ENCODE data around the gene FOXC1.

DNA sequence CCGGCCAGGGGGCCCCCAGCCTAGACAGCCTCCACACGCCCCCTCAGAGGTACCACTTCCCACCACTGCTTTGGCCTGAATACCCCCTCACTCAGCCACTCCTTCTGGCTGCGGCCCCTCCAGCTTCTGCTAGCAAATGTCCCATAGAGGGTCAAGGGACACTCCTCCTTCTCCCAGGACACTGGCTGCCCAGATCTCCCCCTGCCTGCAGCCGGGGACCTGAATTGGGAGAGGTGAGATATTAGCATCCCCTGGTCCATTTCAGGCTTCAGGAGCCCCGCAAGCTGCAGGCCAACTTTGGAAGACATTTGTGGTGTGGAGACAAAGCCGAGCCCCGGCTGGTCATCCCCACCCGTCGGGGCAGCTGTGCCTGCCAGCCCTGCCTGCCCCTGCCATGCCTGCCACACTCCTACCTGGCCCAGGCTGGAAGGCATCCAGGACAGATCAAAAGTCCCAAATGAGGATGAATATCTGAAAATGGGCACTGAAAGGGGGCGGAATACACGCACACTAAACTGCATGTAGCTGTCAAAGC lies 32.5 kb upstream of the FOXC1 start:
- TF ChIP-seq ZUFSP (CRISPR knock-in tag; IDR thresholded peaks at IDR 0.05; ENCODE audit: borderline replicate concordance): no peak
- TF ChIP-seq ZNF747 (CRISPR knock-in tag; IDR thresholded peaks at IDR 0.05; ENCODE audit: borderline replicate concordance): no peak
- no peak for TF ChIP-seq EP300 (IDR thresholded peaks at IDR 0.05; ENCODE audit: low read depth in 2 of 2, low read length in 2 of 2)
- no peak for TF ChIP-seq EP300 (CRISPR knock-in tag; IDR thresholded peaks at IDR 0.05; ENCODE audit: borderline replicate concordance)
- TF ChIP-seq ZNF878 (CRISPR knock-in tag; IDR thresholded peaks at IDR 0.05): no peak
- TF ChIP-seq ETV6 (CRISPR knock-in tag; conservative IDR thresholded peaks at IDR 0.05): no peak
- TF ChIP-seq, protein P1, sequence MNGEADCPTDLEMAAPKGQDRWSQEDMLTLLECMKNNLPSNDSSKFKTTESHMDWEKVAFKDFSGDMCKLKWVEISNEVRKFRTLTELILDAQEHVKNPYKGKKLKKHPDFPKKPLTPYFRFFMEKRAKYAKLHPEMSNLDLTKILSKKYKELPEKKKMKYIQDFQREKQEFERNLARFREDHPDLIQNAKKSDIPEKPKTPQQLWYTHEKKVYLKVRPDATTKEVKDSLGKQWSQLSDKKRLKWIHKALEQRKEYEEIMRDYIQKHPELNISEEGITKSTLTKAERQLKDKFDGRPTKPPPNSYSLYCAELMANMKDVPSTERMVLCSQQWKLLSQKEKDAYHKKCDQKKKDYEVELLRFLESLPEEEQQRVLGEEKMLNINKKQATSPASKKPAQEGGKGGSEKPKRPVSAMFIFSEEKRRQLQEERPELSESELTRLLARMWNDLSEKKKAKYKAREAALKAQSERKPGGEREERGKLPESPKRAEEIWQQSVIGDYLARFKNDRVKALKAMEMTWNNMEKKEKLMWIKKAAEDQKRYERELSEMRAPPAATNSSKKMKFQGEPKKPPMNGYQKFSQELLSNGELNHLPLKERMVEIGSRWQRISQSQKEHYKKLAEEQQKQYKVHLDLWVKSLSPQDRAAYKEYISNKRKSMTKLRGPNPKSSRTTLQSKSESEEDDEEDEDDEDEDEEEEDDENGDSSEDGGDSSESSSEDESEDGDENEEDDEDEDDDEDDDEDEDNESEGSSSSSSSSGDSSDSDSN (CRISPR knock-in tag; IDR thresholded peaks at IDR 0.05): no peak
- TF ChIP-seq SMC3 (IDR thresholded peaks at IDR 0.05; ENCODE audit: low read length): no peak

All from HepG2 (cell line).